Effector CD4-positive, alpha-beta T cell (primary cell): ENCODE measurements around the gene FHAD1.

ENCODE experiments used
- DNase-seq: peaks from one replicate; pipeline ENCODE4 v3.0.0-alpha.2; 2020

The FHAD1 gene

GRCh38 chr1:15348648-15349047, 101.6 kb downstream of the FHAD1 start:
- DNase-seq = no peak

GRCh38 chr1:15349133-15349532, 102.1 kb downstream of the FHAD1 start:
- no peak for DNase-seq

DNA sequence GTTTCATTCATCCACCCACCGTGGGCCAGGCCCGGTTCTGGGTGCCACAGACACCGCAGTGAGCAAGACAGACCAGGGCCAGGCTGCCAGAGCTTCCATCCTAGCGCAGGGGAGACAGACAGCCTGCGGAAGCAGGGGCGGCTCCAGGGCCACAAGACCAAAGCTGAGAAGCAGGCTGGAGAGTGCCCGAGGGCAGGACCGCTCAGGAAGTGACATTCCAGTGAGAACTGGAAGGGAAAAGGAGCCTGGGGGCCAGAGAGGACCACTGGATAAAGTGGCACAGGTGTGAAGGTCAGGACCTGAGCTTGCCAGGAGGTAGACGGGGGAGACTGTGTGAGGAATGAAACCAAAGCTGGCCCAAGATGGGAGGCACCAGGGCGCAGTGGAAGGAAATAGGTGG, 103.1 kb downstream of the FHAD1 start:
- no peak for DNase-seq

DNA sequence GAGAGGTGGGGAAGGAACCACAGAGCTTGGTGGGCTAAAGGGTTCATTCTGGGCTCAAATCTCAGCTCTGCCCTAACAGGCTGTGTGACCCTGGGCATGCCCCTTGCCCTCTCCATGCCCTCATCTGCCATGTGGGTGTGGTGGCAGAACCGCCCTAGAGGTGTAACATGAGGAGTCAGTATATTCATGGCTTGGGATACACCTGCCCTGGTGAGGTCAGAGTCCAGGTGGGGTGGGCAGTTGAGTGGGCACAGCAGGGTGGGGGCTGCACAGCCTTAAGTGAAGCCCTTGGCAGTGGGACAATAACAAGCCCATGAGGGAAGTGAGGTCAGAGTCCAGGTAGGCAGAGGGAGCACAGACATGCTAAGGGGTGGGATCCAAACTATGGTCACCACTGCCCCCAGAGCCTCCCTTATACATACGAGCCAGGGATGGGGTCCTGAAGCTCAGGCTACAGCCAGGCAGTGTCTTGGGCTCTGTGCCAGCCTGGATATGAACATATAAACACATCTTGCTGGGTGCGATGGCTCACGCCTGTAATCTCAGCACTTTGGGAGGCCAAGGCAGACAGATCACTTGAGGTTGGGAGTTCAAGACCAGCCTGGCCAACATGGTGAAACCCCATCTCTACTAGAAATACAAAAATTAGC, 103.7 kb downstream of the FHAD1 start:
- DNase-seq = no peak

- no peak for DNase-seq
Observed at GRCh38 chr1:15351310-15351709, 104.3 kb downstream of the FHAD1 start.

- no peak for DNase-seq
Observed at GRCh38 chr1:15352128-15352957, 105.3 kb downstream of the FHAD1 start.

- no peak for DNase-seq
Observed at GRCh38 chr1:15353839-15354579, 107.0 kb downstream of the FHAD1 start.

DNA sequence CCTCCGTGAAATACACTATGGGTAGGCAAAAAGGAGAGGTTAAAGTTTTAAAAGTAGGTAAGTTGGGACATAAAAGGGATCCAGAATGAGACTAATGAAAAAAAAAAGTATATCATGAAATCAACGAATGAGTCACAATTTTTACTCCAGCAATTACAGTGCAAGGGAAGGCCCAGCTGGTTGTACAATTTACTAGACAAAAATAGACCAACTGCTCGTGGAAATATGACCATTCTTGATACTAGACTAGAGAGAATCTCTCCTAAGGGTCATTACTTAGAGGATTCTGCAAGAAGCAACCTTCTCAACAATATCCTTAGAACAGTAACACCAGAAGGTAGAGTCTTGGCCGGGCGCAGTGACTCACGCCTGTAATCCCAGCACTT, 107.5 kb downstream of the FHAD1 start:
- DNase-seq = no peak

GRCh38 chr1:15355968-15356625, 109.1 kb downstream of the FHAD1 start:
- no peak for DNase-seq

DNA sequence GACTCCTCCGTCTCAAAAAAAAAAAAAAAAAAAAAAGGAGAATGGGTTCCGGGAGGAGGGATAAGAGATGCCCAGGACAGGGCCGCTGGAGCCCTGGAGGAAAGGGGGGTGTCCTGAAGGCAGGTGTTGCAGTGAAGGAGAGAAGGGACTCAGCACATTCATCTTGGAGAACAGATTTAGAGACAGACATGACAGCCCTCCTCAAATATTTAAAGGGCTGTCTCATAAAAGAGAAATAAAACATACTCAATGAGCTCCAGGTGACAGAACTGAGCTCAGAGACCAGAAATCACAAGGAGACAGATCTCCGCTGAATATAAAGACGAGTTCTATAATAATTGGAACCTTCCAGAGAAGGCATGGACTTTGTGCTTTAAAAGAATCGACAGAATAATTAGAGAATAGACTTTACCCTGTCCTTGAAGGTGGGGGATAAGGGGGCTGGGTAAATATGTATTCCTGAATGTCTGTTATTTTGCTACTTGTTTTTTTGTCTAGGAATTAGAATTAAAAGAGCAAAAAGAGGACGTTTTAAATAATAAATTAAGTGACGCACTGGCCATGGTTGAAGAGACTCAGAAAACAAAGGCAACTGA, 110.7 kb downstream of the FHAD1 start:
- no peak for DNase-seq

- no peak for DNase-seq
Observed at GRCh38 chr1:15358565-15359133, 111.6 kb downstream of the FHAD1 start.

GRCh38 chr1:15360700-15361099, 113.7 kb downstream of the FHAD1 start:
- DNase-seq = no peak

GRCh38 chr1:15362096-15362736, 115.2 kb downstream of the FHAD1 start:
- DNase-seq = no peak

DNA sequence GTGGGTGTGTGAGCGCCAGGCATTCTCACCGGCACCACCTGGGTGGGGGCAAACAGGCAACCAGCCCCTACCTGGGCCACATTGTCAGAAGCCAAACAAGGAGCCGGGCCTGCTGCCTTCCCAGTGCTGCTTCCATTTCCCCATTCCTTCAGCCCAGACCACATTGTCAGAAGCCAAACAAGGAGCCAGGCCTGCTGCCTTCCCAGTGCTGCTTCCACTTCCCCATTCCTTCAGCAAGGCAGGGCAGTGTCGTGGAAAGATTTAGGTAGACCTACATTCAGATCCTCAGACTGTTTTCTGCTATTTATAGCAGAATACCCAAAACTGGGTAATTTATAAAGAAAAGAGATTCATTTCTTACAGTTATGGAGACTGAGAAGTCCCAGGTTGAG, 115.7 kb downstream of the FHAD1 start:
- no peak for DNase-seq

DNA sequence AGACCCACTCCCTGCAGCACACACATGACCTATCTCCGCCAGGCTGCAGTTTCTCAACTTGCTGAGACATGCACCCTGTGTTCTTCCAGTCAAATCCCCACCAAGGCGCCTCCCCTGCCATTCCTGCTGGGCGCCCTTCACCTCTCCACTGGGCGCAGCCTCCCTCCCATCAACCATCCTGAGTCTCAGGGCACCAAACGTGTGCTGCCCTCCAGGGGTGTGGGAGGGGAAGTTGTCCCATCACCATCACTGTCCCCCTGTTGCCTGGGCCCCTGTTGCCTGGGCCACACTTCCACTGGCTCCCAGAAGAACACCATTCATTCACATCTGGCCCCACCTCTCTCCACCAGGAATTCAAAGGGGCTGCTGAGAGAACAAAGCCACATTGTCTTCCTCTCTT, 117.7 kb downstream of the FHAD1 start:
- no peak for DNase-seq

GRCh38 chr1:15368888-15369287, 121.9 kb downstream of the FHAD1 start:
- DNase-seq = no peak

- DNase-seq = no peak
Observed at GRCh38 chr1:15370268-15370667, 123.2 kb downstream of the FHAD1 start.

- DNase-seq = no peak
Observed at GRCh38 chr1:15370781-15371520, 123.9 kb downstream of the FHAD1 start.

GRCh38 chr1:15371610-15372545, 124.9 kb downstream of the FHAD1 start:
- DNase-seq = no peak

DNA sequence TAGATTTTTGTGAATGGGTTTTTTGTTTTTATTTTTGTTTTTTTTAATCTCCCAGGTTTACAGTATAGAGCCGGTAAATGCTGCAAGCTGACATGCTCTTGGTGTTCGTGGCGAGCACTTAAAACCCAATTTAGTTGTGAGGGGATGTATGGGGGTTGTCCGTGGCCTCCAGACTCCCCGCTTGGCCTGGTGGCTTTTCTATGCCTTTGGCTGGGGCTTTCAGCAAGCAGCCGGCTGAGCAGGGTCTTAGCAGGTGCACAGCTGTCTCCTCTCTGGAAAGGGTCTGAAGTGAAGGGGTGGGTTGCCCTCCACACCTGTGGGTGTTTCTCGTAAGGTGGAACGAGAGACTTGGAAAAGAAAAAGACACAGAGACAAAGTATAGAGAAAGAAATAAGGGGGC, 131.7 kb downstream of the FHAD1 start:
- no peak for DNase-seq
